Left kidney (tissue), 8 donors: ENCODE measurements around the gene SMIM15. TPM values are rescaled to one million over a fixed set of nuclear protein-coding genes. Genes with fewer than 3 reads are reported as not detected.
"Not testable (repeated sequence)": the region's sequence is repeated elsewhere in the genome, so short reads cannot be mapped to it uniquely, and the experiment has no call there.

ENCODE experiments used
- DNase-seq: peaks from one replicate; pipeline ENCODE4 v3.0.0-alpha.2; 2013
- long read RNA-seq, 8 donors: transcript quantifications; one replicate each; lab custom pipeline, GENCODE V29; 2026
- polyA plus RNA-seq: library from polyadenylated mRNA; unstranded; fragments of 120-200 nt; gene quantifications from one replicate; pipeline ENCODE4 v1.2.1, GENCODE V29; 2013; ENCODE audit not compliant: insufficient read length

The SMIM15 gene
- polyA plus RNA-seq, result 91.2 TPM
- long read RNA-seq, donor 1, transcript SMIM15-201 (3 exons, 2,889 nt), result major isoform, 38 of 39 reads
- long read RNA-seq, donor 1, partial matches to known transcripts, result 0 of 39 reads
- long read RNA-seq, donor 1, other reads (novel, unspliced or antisense), result 0 of 39 reads
- long read RNA-seq, donor 2, transcript SMIM15-201 (3 exons, 2,889 nt), result major isoform, 48 of 48 reads
- long read RNA-seq, donor 2, partial matches to known transcripts, result 0 of 48 reads
- long read RNA-seq, donor 2, other reads (novel, unspliced or antisense), result 0 of 48 reads
- long read RNA-seq, donor 3, transcript SMIM15-201 (3 exons, 2,889 nt), result major isoform, 35 of 35 reads
- long read RNA-seq, donor 3, partial matches to known transcripts, result 0 of 35 reads
- long read RNA-seq, donor 3, other reads (novel, unspliced or antisense), result 0 of 35 reads
- long read RNA-seq, donor 4, partial matches to known transcripts, result 0 of 4 reads
- long read RNA-seq, donor 4, other reads (novel, unspliced or antisense), result 0 of 4 reads
- long read RNA-seq, donor 5, transcript SMIM15-201 (3 exons, 2,889 nt), result major isoform, 56 of 57 reads
- long read RNA-seq, donor 5, partial matches to known transcripts, result 0 of 57 reads
- long read RNA-seq, donor 5, other reads (novel, unspliced or antisense), result 0 of 57 reads
- long read RNA-seq, donor 6, transcript SMIM15-201 (3 exons, 2,889 nt), result major isoform, 36 of 37 reads
- long read RNA-seq, donor 6, partial matches to known transcripts, result 0 of 37 reads
- long read RNA-seq, donor 6, other reads (novel, unspliced or antisense), result 0 of 37 reads
- long read RNA-seq, donor 7, transcript SMIM15-201 (3 exons, 2,889 nt), result major isoform, 76 of 76 reads
- long read RNA-seq, donor 7, partial matches to known transcripts, result 0 of 76 reads
- long read RNA-seq, donor 7, other reads (novel, unspliced or antisense), result 0 of 76 reads
- long read RNA-seq, donor 8, transcript SMIM15-201 (3 exons, 2,889 nt), result major isoform, 18 of 19 reads
- long read RNA-seq, donor 8, partial matches to known transcripts, result 0 of 19 reads
- long read RNA-seq, donor 8, other reads (novel, unspliced or antisense), result 0 of 19 reads

- peak; percentile 89 for DNase-seq
These were observed at the start of gene SMIM15 for GRCh38 chr5:61162010-61162831. TSS of gene SMIM15 (minus strand) at chr5:61162468. CDS start at chr5:61160171, 2,297 bp downstream.

DNA sequence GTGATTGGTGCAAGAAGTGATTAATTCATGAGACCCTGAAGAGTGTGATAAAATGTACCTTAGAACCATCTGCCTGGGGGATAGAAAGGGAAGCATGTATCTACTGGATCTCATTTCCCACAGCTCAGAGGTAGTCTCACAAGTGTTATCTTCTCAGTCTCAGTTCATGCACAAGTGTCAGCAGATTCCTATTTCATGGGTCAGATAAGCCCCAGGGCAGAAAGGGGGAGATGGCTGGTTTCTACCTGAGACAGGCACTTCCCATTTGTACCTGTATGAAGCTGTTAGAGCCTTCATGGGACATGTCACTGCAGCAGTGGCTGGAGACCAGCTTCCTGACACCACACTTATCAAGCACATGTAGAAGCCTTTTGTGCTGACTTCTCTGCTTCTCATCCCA is 45.6 kb upstream of the SMIM15 start:
- DNase-seq, result no peak

GRCh38 chr5:61205013-61205412 is 42.7 kb upstream of the SMIM15 start:
- no peak for DNase-seq

- no peak for DNase-seq
These were observed 39.9 kb upstream of the SMIM15 start for GRCh38 chr5:61202213-61202612.

DNA sequence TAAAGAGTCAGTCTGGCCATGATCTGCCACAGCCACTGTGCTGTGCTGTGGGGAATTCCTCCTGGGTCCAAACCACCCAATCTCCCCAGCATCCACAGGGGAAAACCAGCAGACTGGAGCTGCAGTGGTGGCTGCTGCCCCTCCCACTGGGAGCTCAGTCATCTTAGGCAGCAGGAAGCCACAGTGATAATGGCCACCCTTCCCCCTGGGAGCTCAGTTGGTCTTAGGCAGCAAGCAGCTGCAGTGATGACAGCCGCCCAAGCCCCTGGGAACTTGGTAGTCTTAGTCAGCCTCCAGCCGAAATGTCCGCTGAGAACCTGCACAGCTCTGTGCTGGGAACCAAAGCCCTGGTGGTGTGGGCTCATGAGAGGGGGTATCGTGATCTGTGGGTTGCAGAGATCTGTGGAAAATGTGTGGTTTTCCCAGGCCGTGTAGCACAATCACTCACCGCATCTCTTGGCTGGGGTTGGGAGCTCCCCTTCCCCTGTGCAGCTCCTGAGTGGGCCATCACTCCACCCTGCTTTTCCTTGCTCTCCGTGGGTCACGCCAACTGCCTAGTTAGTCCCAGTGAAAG is 38.4 kb upstream of the SMIM15 start:
- DNase-seq, result no peak

GRCh38 chr5:61198606-61199005 is 36.3 kb upstream of the SMIM15 start:
- DNase-seq, result no peak

- DNase-seq, result not testable (repeated sequence)
These were observed 25.6 kb upstream of the SMIM15 start for GRCh38 chr5:61187826-61188225.

- DNase-seq, result not testable (repeated sequence)
These were observed 25.1 kb upstream of the SMIM15 start for GRCh38 chr5:61187352-61187751.

GRCh38 chr5:61186634-61187033 is 24.4 kb upstream of the SMIM15 start:
- DNase-seq, result no peak

DNA sequence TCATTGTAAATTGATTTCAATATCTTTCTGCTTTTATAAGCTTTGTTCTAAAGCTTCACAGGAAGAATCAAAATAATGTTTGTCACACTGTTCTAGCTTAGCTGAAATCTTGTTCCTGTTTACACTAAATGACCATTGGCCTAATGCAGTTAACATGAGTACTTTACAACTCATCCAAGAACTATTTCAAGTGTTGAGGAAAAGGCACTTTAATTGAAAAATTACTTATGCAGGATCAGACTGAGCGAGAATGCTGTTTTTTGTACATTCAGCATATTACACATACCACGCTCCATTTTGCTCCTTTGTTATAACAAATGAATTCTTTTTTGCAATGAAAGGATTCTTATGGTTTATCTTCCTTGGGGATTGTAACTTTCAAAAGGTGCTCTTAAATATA is 22.4 kb upstream of the SMIM15 start:
- no peak for DNase-seq

DNA sequence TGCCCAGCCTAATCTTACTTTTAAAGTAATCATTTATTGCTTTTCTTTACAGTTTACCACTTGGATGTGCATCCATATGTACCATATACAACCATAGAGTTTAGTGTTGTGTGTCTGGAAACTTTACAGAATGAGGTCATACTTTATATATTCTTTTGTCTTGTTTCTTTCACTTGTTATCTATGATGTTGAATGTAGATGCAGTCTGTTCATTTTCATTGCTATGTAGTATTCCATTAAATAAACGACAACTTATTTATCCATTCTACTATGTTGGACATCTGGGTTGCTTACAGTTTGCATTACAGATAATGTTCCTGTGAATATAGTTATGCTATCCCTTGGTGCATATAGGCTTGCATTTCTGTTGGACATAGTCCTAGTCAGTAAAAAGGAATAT is 21.3 kb upstream of the SMIM15 start:
- DNase-seq, result no peak

- DNase-seq, result no peak
These were observed 20.2 kb upstream of the SMIM15 start for GRCh38 chr5:61182449-61182848.

GRCh38 chr5:61180886-61181285 is 18.6 kb upstream of the SMIM15 start:
- no peak for DNase-seq

DNA sequence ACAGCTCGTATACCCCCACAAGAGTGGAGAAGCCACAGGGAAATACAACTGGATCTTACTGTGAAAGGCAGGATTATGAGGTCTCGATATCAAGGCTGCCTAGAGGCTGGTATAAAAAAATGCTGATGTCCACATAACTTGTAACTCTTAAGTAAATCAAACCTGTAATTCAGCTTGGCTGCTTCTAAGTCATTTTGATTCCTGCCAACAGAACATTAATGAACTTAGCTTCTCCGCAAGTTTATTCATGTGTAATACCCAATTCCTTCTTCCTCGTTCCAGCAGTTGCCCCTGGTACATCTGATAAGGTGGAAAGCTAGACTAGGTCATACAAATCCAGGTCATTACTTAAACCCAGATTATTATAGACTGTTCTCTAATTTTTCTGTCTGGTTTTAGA is 16.4 kb upstream of the SMIM15 start:
- DNase-seq, result no peak

- DNase-seq, result no peak
These were observed 15.4 kb upstream of the SMIM15 start for GRCh38 chr5:61177716-61178115.

GRCh38 chr5:61177070-61177469 is 14.8 kb upstream of the SMIM15 start:
- DNase-seq, result no peak

DNA sequence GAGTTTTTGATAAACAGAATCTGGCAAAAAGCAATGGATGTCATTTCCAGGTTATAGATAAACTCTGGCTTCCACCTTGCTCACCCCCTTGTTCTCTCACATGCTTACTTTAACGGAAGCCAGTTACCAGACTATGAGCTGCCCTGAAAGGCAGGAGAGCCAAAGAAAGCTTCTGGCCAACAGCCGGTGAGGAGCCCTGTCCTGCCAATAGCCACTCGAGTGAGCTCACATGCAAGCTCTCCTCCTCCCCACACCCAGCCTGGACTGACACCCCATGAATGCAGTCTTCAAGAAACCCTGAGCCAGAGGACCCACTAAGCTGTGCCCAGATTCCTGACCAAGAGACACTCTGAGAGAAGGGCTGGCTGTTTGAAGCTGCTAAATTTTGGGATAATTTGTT is 14.4 kb upstream of the SMIM15 start:
- no peak for DNase-seq

- no peak for DNase-seq
These were observed 9.2 kb upstream of the SMIM15 start for GRCh38 chr5:61171479-61171878.

- DNase-seq, result no peak
These were observed 6.7 kb upstream of the SMIM15 start for GRCh38 chr5:61168951-61169350.

- DNase-seq, result no peak
These were observed 5.1 kb upstream of the SMIM15 start for GRCh38 chr5:61167382-61167781.

- DNase-seq, result no peak
These were observed 1.6 kb upstream of the SMIM15 start for GRCh38 chr5:61163905-61164304.
